Thyroid gland (tissue), 4 donors: ENCODE measurements around the gene GRM7. TPM values are rescaled to one million over a fixed set of nuclear protein-coding genes. Genes with fewer than 3 reads are reported as not detected.

Experiments
- DNase-seq, 2 donors: peaks; one replicate each; pipeline ENCODE4 v3.0.0-alpha.2; 2019
- H3K27ac ChIP-seq, 3 donors: fragments of 200-600 bp; sonication (generic); 1 replicate in 2 of 3; 2 replicates in 1 of 3; pipeline ENCODE4 v1.5.1; 2016 to 2019; ENCODE audit warnings: mild to moderate bottlenecking in 1 of 3, moderate library complexity in 1 of 3
- H3K27me3 ChIP-seq: fragments of 200-600 bp; sonication (generic); one replicate; pipeline ENCODE4 v1.5.1; 2019
- H3K36me3 ChIP-seq, 2 donors: fragments of 200-600 bp; sonication (generic); one replicate each; pipeline ENCODE4 v1.5.1; 2016 to 2019
- H3K4me1 ChIP-seq, 2 donors: fragments of 200-600 bp; sonication (generic); one replicate each; pipeline ENCODE4 v1.5.1; 2017 to 2019
- H3K4me3 ChIP-seq, 3 donors: fragments of 200-600 bp; sonication (generic); replicated peaks in 1 of 3; 1 replicate in 2 of 3; 2 replicates in 1 of 3; pipeline ENCODE4 v1.5.1; 2016; ENCODE audit warnings: mild to moderate bottlenecking in 1 of 3
- H3K9me3 ChIP-seq: fragments of 200-600 bp; sonication (generic); one replicate; pipeline ENCODE4 v1.5.1; 2017
- CTCF ChIP-seq, 6 experiments: fragments of 200-600 bp in 3 of 6; fragments of 450-650 bp in 3 of 6; sonication (generic) in 3 of 6; IDR thresholded peaks; one replicate each; pipeline ENCODE4 v1.5.1; 2016 to 2019; ENCODE audit warnings: antibody characterized with exemption in 6 of 6, mild to moderate bottlenecking in 2 of 6, inconsistent platforms in 1 of 6, moderate library complexity in 1 of 6
- POLR2A ChIP-seq, 2 donors: fragments of 450-650 bp; IDR thresholded peaks; one replicate each; pipeline ENCODE4 v1.6.1; 2017; ENCODE audit warnings: antibody characterized with exemption in 2 of 2, mild to moderate bottlenecking in 2 of 2, moderate library complexity in 1 of 2
- WGBS, 2 donors: methylation state at CpG; one replicate each; pipeline ENCODE4 v1.1.5; 2017; 5-methylcytosine and 5-hydroxymethylcytosine counted together
- intact Hi-C: fragments of 100-400 bp; cut with DNase I; formaldehyde crosslinking; loops from one replicate; pipeline ENCODE4 v1.15.1; 2023
- total RNA-seq, 4 donors: library from RNA; depleted of rRNA; stranded (reverse); fragments of >200 nt; gene quantifications; one replicate each; pipeline ENCODE4 v1.2.3, GENCODE V29; 2016

GRM7 gene
- total RNA-seq, 4 donors from 2014 or later, result 0.11 to 0.81 (median 0.60) TPM

GRCh38 chr3:7700977-7701376 lies 840.1 kb downstream of the GRM7 start:
- no peak for TF ChIP-seq CTCF (IDR thresholded peaks at IDR 0.05)
- no peak for TF ChIP-seq POLR2A (IDR thresholded peaks at IDR 0.05)
- intact Hi-C loops, result no loop called here
- no peaks in the 10 kb centered on the region for H3K36me3 ChIP-seq
- no peaks in the 10 kb centered on the region for H3K4me1 ChIP-seq
- H3K27ac ChIP-seq, result no peak overlapping the region
- no peaks in the 10 kb centered on the region for H3K9me3 ChIP-seq
- DNase-seq, result no peak
- no peaks in the 10 kb centered on the region for H3K27me3 ChIP-seq
- 81 to 82% methylated on average over 6 of the region's 6 CpGs for WGBS, 2 donors
- no peak overlapping the region for H3K4me3 ChIP-seq

- H3K27me3 ChIP-seq, result no peaks in the 10 kb centered on the region
- H3K36me3 ChIP-seq, result no peaks in the 10 kb centered on the region
- intact Hi-C loops, result no loop called here
- TF ChIP-seq CTCF (IDR thresholded peaks at IDR 0.05) (no peak), POLR2A (IDR thresholded peaks at IDR 0.05) (no peak)
- WGBS, 2 donors, result 40% methylated on average over 3 of the region's 3 CpGs
- H3K4me3 ChIP-seq, result no peak overlapping the region
- no peak overlapping the region for H3K27ac ChIP-seq
- H3K4me1 ChIP-seq, result peaks cover 0 to 4% of the 10 kb centered on the region in 2 donors
- H3K9me3 ChIP-seq, result no peaks in the 10 kb centered on the region
- DNase-seq, result peak; percentile 29 to 30
Observed at GRCh38 chr3:7707187-7707586, 846.3 kb downstream of the GRM7 start.

GRCh38 chr3:7709376-7710082 lies 848.6 kb downstream of the GRM7 start:
- H3K27ac ChIP-seq, result no peak overlapping the region
- no peak overlapping the region for H3K4me3 ChIP-seq
- H3K4me1 ChIP-seq, result peaks cover 0 to 4% of the 10 kb centered on the region in 2 donors
- no peaks in the 10 kb centered on the region for H3K36me3 ChIP-seq
- H3K27me3 ChIP-seq, result no peaks in the 10 kb centered on the region
- intact Hi-C loops, result no loop called here
- DNase-seq, result no peak
- 74 to 78% methylated on average over 5 of the region's 5 CpGs for WGBS, 2 donors
- no peaks in the 10 kb centered on the region for H3K9me3 ChIP-seq
- TF ChIP-seq POLR2A (IDR thresholded peaks at IDR 0.05), result no peak
- no peak for TF ChIP-seq CTCF (IDR thresholded peaks at IDR 0.05)

GRCh38 chr3:7710284-7710683 lies 849.4 kb downstream of the GRM7 start:
- H3K27ac ChIP-seq, result no peak overlapping the region
- no peak for TF ChIP-seq POLR2A (IDR thresholded peaks at IDR 0.05)
- TF ChIP-seq CTCF (IDR thresholded peaks at IDR 0.05), result no peak
- WGBS, 2 donors, result 84 to 86% methylated on average over 3 of the region's 3 CpGs

GRCh38 chr3:7713724-7714123 lies 852.8 kb downstream of the GRM7 start:
- no peak for DNase-seq
- no peak overlapping the region for H3K4me3 ChIP-seq
- H3K27me3 ChIP-seq, result no peaks in the 10 kb centered on the region
- no peaks in the 10 kb centered on the region for H3K9me3 ChIP-seq
- H3K27ac ChIP-seq, result no peak overlapping the region
- no peak for TF ChIP-seq CTCF (IDR thresholded peaks at IDR 0.05)
- no peak for TF ChIP-seq POLR2A (IDR thresholded peaks at IDR 0.05)
- no peaks in the 10 kb centered on the region for H3K36me3 ChIP-seq
- no peaks in the 10 kb centered on the region for H3K4me1 ChIP-seq
- intact Hi-C loops, result no loop called here
- WGBS, 2 donors, result 78 to 85% methylated on average over 2 of the region's 2 CpGs

More at GRCh38 chr3:7710284-7710683, 849.4 kb downstream of the GRM7 start:
- no peaks in the 10 kb centered on the region for H3K27me3 ChIP-seq
- no peak overlapping the region for H3K4me3 ChIP-seq
- H3K4me1 ChIP-seq, result peaks cover 0 to 4% of the 10 kb centered on the region in 2 donors
- no peak for DNase-seq
- intact Hi-C loops, result no loop called here
- H3K9me3 ChIP-seq, result no peaks in the 10 kb centered on the region
- H3K36me3 ChIP-seq, result no peaks in the 10 kb centered on the region
